Ishikawa (cell line): ENCODE results near the gene FGF21.
A peak's percentile ranks its signal among the peaks of the same experiment; 100 is the strongest.

Experiments used
- CEBPB ChIP-seq: IDR thresholded peaks from 2 replicates; pipeline ENCODE4 v1.6.1; 2012
- CREB1 ChIP-seq: IDR thresholded peaks from 2 replicates; pipeline ENCODE4 v1.6.1; 2012; ENCODE audit warnings: low read depth
- EGR1 ChIP-seq: IDR thresholded peaks from 2 replicates; pipeline ENCODE4 v1.6.1; 2012
- EP300 ChIP-seq: IDR thresholded peaks from 2 replicates; pipeline ENCODE4 v1.6.1; 2012; ENCODE audit warnings: borderline replicate concordance
- FOXM1 ChIP-seq: IDR thresholded peaks from 2 replicates; pipeline ENCODE4 v1.6.1; 2012; ENCODE audit warnings: low read depth, borderline replicate concordance
- NFIC ChIP-seq: IDR thresholded peaks from 2 replicates; pipeline ENCODE4 v1.6.1; 2012
- RAD21 ChIP-seq: IDR thresholded peaks from 2 replicates; pipeline ENCODE4 v1.6.1; 2012; ENCODE audit warnings: low read depth
- TAF1 ChIP-seq: IDR thresholded peaks from 2 replicates; pipeline ENCODE4 v1.6.1; 2012; ENCODE audit warnings: low read depth, mild to moderate bottlenecking
- TCF12 ChIP-seq: IDR thresholded peaks from 2 replicates; pipeline ENCODE4 v1.6.1; 2012; ENCODE audit warnings: low read depth
- TEAD4 ChIP-seq: IDR thresholded peaks from 2 replicates; pipeline ENCODE4 v1.6.1; 2012
- YY1 ChIP-seq: IDR thresholded peaks from 2 replicates; pipeline ENCODE4 v1.6.1; 2012; ENCODE audit warnings: low read depth
- ZBTB7A ChIP-seq: IDR thresholded peaks from 2 replicates; pipeline ENCODE4 v1.6.1; 2012; ENCODE audit warnings: low read depth
- TF ChIP-seq, protein P1 (sequence below): IDR thresholded peaks from 2 replicates; pipeline ENCODE4 v1.6.1; 2012
- TF ChIP-seq, protein P2 (sequence below): IDR thresholded peaks from 2 replicates; pipeline ENCODE4 v1.6.1; 2012; ENCODE audit warnings: low read depth, mild to moderate bottlenecking
- TF ChIP-seq, protein P3 (sequence below): IDR thresholded peaks from 2 replicates; pipeline ENCODE4 v1.6.1; 2012

FGF21 gene, protein sequence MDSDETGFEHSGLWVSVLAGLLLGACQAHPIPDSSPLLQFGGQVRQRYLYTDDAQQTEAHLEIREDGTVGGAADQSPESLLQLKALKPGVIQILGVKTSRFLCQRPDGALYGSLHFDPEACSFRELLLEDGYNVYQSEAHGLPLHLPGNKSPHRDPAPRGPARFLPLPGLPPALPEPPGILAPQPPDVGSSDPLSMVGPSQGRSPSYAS

DNA sequence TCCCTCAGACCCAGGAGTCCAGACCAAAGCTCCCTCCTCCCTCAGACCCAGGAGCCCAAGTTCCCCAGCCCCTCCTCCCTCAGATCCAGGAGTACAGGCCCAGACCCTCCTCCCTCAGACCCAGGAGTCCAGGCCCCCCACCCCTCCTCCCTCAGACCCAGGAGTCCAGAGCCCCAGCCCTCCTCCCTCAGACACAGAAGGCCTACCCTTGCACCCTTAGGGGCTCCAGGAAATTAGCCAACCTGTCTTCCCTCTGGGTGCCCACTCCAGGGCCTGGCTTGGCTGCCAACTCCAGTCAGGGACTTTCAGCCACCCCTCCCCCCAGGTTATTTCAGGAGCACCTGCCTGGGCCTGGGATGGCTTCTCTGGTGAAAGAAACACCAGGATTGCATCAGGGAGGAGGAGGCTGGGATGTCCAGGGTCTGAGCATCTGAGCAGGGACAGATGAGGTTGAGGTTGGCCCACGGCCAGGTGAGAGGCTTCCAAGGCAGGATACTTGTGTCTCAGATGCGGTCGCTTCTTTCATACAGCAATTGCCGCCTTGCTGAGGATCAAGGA, at the start of gene FGF21:
FGF21 (plus strand) TSS at position 441 of the 558 bp plus-strand sequence. CDS start 713 bp downstream, outside the sequence.
- peak; percentile 8; the same call in 1 of the 2 replicates for TF ChIP-seq NFIC
- TF ChIP-seq, protein P1, sequence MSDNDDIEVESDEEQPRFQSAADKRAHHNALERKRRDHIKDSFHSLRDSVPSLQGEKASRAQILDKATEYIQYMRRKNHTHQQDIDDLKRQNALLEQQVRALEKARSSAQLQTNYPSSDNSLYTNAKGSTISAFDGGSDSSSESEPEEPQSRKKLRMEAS, result no peak

DNA sequence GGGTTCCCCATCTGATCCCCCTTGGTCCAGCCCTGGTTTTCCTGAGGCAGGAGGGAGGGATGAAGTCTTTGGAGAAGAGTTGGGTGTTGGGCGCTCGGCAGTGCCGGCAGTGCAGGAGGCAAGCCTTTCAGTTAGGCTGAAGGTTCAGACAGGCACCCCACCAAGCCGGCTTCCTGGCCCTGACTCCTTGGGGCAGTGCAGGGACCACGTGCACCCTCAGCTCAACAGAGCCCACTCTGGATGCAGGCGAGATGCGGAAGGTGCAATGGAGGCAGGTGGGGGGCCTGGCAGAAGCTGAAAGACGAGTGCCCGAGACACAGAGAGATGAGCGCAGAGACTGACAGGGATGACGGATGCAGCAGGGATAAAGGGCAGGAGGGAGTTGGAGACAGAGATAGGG, 46.9 kb upstream of the FGF21 start:
- no peak for TF ChIP-seq EGR1
- TF ChIP-seq RAD21, result no peak
- TF ChIP-seq TCF12, result no peak

DNA sequence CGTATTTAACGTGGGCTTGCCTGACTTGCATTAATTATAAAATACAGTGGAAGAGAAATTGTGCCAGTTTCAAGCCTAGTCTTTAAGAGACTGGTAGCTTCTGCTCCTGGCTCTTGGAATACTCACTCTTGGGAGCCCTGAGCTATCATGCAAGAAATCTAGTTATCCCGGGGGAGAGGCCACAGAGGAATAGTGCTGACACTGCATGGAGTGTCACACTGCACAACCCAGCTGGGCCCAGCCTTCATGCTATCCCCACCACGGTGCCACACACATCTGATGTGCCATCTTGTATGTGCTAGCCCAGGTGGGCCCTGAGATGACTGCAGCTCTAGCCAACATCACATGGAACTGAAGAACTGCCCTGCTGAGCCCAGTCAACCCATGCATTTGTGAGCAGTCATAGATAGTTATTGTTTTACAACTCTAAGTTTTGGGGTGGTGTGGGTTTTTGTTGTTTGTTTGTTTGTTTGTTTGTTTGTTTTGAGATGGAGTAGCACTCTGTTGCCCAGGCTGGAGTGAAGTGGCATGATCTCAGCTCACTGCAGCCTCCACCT, 44.1 kb upstream of the FGF21 start:
- TF ChIP-seq TAF1 (no peak), NFIC (no peak), TCF12 (no peak), EGR1 (no peak), FOXM1 (no peak), RAD21 (no peak)
- TF ChIP-seq, protein P2, sequence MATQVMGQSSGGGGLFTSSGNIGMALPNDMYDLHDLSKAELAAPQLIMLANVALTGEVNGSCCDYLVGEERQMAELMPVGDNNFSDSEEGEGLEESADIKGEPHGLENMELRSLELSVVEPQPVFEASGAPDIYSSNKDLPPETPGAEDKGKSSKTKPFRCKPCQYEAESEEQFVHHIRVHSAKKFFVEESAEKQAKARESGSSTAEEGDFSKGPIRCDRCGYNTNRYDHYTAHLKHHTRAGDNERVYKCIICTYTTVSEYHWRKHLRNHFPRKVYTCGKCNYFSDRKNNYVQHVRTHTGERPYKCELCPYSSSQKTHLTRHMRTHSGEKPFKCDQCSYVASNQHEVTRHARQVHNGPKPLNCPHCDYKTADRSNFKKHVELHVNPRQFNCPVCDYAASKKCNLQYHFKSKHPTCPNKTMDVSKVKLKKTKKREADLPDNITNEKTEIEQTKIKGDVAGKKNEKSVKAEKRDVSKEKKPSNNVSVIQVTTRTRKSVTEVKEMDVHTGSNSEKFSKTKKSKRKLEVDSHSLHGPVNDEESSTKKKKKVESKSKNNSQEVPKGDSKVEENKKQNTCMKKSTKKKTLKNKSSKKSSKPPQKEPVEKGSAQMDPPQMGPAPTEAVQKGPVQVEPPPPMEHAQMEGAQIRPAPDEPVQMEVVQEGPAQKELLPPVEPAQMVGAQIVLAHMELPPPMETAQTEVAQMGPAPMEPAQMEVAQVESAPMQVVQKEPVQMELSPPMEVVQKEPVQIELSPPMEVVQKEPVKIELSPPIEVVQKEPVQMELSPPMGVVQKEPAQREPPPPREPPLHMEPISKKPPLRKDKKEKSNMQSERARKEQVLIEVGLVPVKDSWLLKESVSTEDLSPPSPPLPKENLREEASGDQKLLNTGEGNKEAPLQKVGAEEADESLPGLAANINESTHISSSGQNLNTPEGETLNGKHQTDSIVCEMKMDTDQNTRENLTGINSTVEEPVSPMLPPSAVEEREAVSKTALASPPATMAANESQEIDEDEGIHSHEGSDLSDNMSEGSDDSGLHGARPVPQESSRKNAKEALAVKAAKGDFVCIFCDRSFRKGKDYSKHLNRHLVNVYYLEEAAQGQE, result no peak

DNA sequence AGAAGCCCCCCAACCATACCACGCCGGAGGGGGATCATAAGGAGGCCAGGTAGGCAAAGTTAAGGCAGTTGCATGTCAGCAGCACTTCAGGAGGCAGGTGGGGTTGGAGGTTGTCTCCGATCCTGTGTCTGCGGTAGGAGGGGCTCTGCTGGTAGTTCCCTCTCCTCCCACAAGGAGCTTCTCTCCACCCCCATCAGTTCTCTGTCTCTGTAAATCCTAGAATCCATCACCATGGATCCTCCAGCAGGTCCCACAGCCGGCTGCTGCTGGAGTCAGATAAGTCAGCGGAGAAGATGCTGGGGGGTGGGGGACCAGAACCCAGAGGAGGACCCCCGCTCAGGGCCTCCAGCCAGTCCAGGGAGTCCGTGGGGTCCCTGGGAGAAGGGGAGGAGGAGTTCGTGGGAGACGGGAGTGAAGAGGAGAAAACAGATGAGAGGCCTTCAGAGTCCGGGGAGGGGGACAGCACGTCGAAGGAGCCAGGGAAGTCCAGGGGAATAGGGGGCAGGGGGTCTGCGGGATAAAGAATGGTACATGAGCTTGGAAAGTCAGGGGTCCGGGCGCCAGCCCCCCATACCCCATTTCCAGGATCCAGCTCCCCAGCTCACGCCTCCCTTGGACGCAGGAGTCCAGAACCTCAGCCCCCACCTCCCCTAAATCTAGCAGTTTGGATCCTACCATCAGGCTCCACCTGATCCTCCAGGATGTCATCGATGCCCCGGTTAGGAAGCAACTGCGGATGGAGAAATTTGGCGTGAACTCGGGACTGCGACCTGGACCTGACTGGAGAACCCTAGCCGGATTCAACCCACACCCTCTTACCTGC, 42.1 kb upstream of the FGF21 start:
- TF ChIP-seq, protein P1, result no peak
- TF ChIP-seq CREB1 (no peak), TCF12 (no peak), ZBTB7A (no peak), CEBPB (no peak), TAF1 (no peak), FOXM1 (no peak), RAD21 (no peak)
- TF ChIP-seq, protein P3, sequence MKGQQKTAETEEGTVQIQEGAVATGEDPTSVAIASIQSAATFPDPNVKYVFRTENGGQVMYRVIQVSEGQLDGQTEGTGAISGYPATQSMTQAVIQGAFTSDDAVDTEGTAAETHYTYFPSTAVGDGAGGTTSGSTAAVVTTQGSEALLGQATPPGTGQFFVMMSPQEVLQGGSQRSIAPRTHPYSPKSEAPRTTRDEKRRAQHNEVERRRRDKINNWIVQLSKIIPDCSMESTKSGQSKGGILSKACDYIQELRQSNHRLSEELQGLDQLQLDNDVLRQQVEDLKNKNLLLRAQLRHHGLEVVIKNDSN, result no peak

DNA sequence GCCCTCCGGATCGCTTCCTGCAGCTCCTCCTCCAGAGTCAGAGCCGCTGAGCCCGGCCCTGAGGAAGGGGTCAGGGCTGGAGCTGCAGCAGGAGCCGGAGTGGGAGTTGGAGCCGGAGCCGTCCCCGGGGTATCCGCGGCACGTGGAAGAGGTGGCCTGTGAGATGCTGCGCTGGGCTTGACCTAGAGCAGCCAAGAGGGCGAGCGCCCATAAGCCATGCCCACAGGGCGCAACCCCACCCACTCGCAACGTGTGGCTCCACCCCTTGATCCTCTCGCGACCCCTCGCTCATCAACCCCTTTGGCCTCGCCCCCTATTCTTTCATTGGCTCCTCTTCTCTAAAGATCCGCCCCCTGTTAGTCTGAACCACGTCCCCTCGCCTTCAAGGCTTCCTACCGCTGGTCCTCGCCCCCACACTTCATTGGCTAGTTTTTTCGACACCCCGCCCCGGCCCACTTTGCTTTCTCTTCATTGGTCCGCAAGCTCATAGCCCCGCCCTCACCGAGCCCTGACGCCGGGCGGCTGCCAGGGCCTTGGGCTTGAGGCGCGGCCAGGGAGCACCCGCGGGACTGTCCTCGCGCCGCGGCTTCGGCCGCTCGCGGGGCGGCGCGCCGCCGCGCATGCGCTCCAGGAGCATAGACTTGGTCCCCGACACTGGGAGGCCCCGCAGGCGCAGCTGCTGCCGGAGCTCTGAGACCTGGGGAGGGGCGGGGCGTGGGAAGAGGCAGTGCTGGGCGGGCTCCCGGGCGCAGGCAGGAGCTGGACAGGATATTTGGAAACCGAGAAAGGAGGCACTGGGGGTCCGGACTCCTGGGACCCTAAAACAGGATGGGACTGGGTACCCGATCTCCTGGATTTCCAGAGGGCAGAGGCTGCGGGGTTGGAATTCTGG, 41.2 kb upstream of the FGF21 start:
- TF ChIP-seq RAD21 (no peak; the same call in 1 of the 2 replicates), TAF1 (peak; percentile 44; the same call in 1 of the 2 replicates), NFIC (no peak), ZBTB7A (peak; percentile 31; the same call in 1 of the 2 replicates), EP300 (no peak), TEAD4 (no peak), FOXM1 (no peak), YY1 (no peak), TCF12 (0 out of 2 replicates have a peak, but pooled peaks have one; percentile 15), CEBPB (no peak), CREB1 (0 out of 2 replicates have a peak, but pooled peaks have one; percentile 30), EGR1 (no peak)
- TF ChIP-seq, protein P3, result no peak
- TF ChIP-seq, protein P1, result peak; percentile 63
- TF ChIP-seq, protein P2, result no peak
